HepG2 (cell line): ENCODE data around the gene YWHAE. TPM values are rescaled to one million over a fixed set of nuclear protein-coding genes. Genes with fewer than 3 reads are reported as not detected.

ENCODE experiments used
- ATAC-seq: fragments of 200-7000 bp; cut with Tn5 transposase; 3 replicates; pipeline ENCODE4 v1.9.1; 2020; ENCODE audit warnings: mild to moderate bottlenecking, moderate library complexity
- BruUV-seq: library from RNA; stranded (reverse); fragments of 400-500 nt; replicated peaks from 2 replicates; lab custom pipeline; 2021; lab: Mats Ljungman, UMichigan
- CTCF ChIA-PET: fragments of 300-600 bp; formaldehyde crosslinking; extraction: SDS; loops from one replicate; lab custom pipeline; 2021; ENCODE audit warnings: low total read pairs, inconsistent platforms, low intra/inter-chr PET ratio; lab: Yijun Ruan, JAX
- POLR2A ChIA-PET: fragments of 350-600 bp; sonication (Branson Sonifier 250); formaldehyde crosslinking; loops from one replicate; lab custom pipeline; 2020; ENCODE audit warnings: antibody characterized with exemption, inconsistent platforms; lab: Yijun Ruan, JAX
- DNase-seq: peaks from one replicate; pipeline ENCODE4 v3.0.0-alpha.2; 2015; ENCODE audit warnings: low spot score
- FAIRE-seq: peaks from 3 replicates; lab custom pipeline; 2011; peaks lifted over from hg19 to GRCh38; lab: Jason Lieb, UNC
- H2AFZ ChIP-seq: one replicate; pipeline ENCODE4 v1.6.1; 2011; ENCODE audit warnings: low read length, inconsistent platforms
- H3K27ac ChIP-seq: fragments of 300-600 bp; 3 replicates; pipeline ENCODE4 v1.8.0; 2011; ENCODE audit warnings: mixed run types, mild to moderate bottlenecking, mixed read lengths, low read length, inconsistent platforms; ENCODE audit not compliant: insufficient read depth; ENCODE audit errors: extremely low read length
- H3K27me3 ChIP-seq, 2 experiments: fragments of 200-600 bp in 1 of 2; 2 replicates in 1 of 2; 3 replicates in 1 of 2; pipeline versions ENCODE4 v1.6.0 to v1.8.0; 2011; ENCODE audit warnings: low read length in 2 of 2, mild to moderate bottlenecking in 2 of 2, moderate library complexity in 2 of 2, inconsistent platforms in 1 of 2; ENCODE audit not compliant: insufficient read depth in 2 of 2, control insufficient read depth in 1 of 2
- H3K36me3 ChIP-seq, 2 experiments: fragments of 200-600 bp in 1 of 2; replicated peaks in 1 of 2; 2 replicates in 1 of 2; 3 replicates in 1 of 2; pipeline versions ENCODE4 v1.5.1 to v1.8.0; 2011; ENCODE audit warnings: low read length in 2 of 2, inconsistent platforms in 1 of 2; ENCODE audit not compliant: insufficient read depth in 2 of 2, control insufficient read depth in 1 of 2
- H3K4me1 ChIP-seq: 2 replicates; pipeline ENCODE4 v1.5.1; 2012; ENCODE audit warnings: low read length, inconsistent platforms; ENCODE audit not compliant: insufficient read depth
- H3K4me2 ChIP-seq: 2 replicates; pipeline ENCODE4 v1.6.0; 2011; ENCODE audit warnings: low read depth, low read length, inconsistent platforms
- H3K4me3 ChIP-seq, 3 experiments: fragments of 200-600 bp in 1 of 3; sonication (generic), shearing (Covaris generic) in 1 of 3; replicated peaks in 1 of 3; 2 replicates each; pipeline ENCODE4 v1.5.1; 2011 to 2016; ENCODE audit warnings: low read length in 3 of 3, inconsistent platforms in 2 of 3, low read depth in 2 of 3, mild to moderate bottlenecking in 2 of 3, control low read depth in 1 of 3, mixed read lengths in 1 of 3; ENCODE audit not compliant: insufficient read depth in 1 of 3
- H3K79me2 ChIP-seq: one replicate; pipeline ENCODE4 v1.6.1; 2011; ENCODE audit warnings: low read length, inconsistent platforms; ENCODE audit not compliant: insufficient read depth
- H3K9ac ChIP-seq: 2 replicates; pipeline ENCODE4 v1.6.0; 2011; ENCODE audit warnings: mild to moderate bottlenecking, low read depth, low read length, inconsistent platforms; ENCODE audit not compliant: insufficient read depth
- H3K9me3 ChIP-seq: 2 replicates; pipeline ENCODE4 v1.5.1; 2012; ENCODE audit warnings: mild to moderate bottlenecking, low read length
- H4K20me1 ChIP-seq: 2 replicates; pipeline ENCODE4 v1.6.0; 2011; ENCODE audit warnings: inconsistent platforms, mild to moderate bottlenecking, low read length, moderate library complexity; ENCODE audit not compliant: insufficient read depth
- AKAP8 ChIP-seq: sonication (generic); formaldehyde crosslinking; IDR thresholded peaks from 2 replicates; pipeline ENCODE4 v1.5.1; 2020; ENCODE audit warnings: mild to moderate bottlenecking, missing genetic modification reagents
- CSRNP2 ChIP-seq: sonication (generic); formaldehyde crosslinking; conservative IDR thresholded peaks from 2 replicates; pipeline ENCODE4 v1.8.0; 2022; ENCODE audit warnings: low read depth, missing genetic modification reagents
- FOSL1 ChIP-seq: sonication (generic); formaldehyde crosslinking; IDR thresholded peaks from 2 replicates; pipeline ENCODE4 v1.9.0; 2021; ENCODE audit warnings: missing genetic modification reagents, borderline replicate concordance
- KLF15 ChIP-seq: sonication (generic); formaldehyde crosslinking; IDR thresholded peaks from 2 replicates; pipeline ENCODE4 v1.8.1; 2023; ENCODE audit warnings: borderline replicate concordance, mild to moderate bottlenecking, inconsistent platforms, missing genetic modification reagents, mixed read lengths
- MAFG ChIP-seq: sonication (generic); formaldehyde crosslinking; IDR thresholded peaks from 2 replicates; pipeline ENCODE4 v1.5.1; 2020; ENCODE audit warnings: mild to moderate bottlenecking, missing genetic modification reagents
- NKX3-1 ChIP-seq: sonication (generic); formaldehyde crosslinking; IDR thresholded peaks from 2 replicates; pipeline ENCODE4 v1.5.0; 2020; ENCODE audit warnings: missing genetic modification reagents
- PAX8 ChIP-seq: sonication (generic); formaldehyde crosslinking; IDR thresholded peaks from 2 replicates; pipeline ENCODE4 v1.8.0; 2022; ENCODE audit warnings: mild to moderate bottlenecking, missing genetic modification reagents, borderline replicate concordance
- SRF ChIP-seq: IDR thresholded peaks from 2 replicates; pipeline ENCODE4 v1.6.1; 2011; ENCODE audit warnings: mild to moderate bottlenecking, low read depth, low read length, moderate library complexity
- ZEB1 ChIP-seq: IDR thresholded peaks from 2 replicates; pipeline ENCODE4 v1.6.1; 2012; ENCODE audit warnings: mild to moderate bottlenecking, low read depth, inconsistent platforms; ENCODE audit not compliant: insufficient replicate concordance
- ZNF350 ChIP-seq: sonication (generic); formaldehyde crosslinking; IDR thresholded peaks from 2 replicates; pipeline ENCODE4 v1.4.0; 2020; ENCODE audit warnings: mild to moderate bottlenecking, low read depth, missing genetic modification reagents, borderline replicate concordance
- ZNF784 ChIP-seq: sonication (generic); formaldehyde crosslinking; IDR thresholded peaks from 2 replicates; pipeline ENCODE4 v1.5.1; 2020; ENCODE audit warnings: missing genetic modification reagents, mild to moderate bottlenecking, borderline replicate concordance
- WGBS: methylation state at CpG from one replicate; pipeline ENCODE4 v1.1.6; 2017; ENCODE audit warnings: low lambda C conversion rate; 5-methylcytosine and 5-hydroxymethylcytosine counted together
- in situ Hi-C: cut with HindIII; loops from 2 replicates; pipeline ENCODE4 v1.10.0; 2017; ENCODE audit warnings: low pct_unique_long_range_greater_than_20kb; ENCODE audit not compliant: extremely low pct_ligation_motif_present
- intact Hi-C: fragments of 100-400 bp; cut with micrococcal nuclease; formaldehyde crosslinking; loops from one replicate; pipeline ENCODE4 v1.10.0; 2022; ENCODE audit not compliant: unreplicated experiment
- polyA plus RNA-seq, 8 experiments: library from polyadenylated mRNA; depleted of rRNA in 3 of 8; stranded (reverse) in 7 of 8; unstranded in 1 of 8; fragments of >200 nt; fragmentation: Illumina TruSeq in 4 of 8; extraction: Trizol in 4 of 8; gene quantifications; 2 replicates each; pipeline versions ENCODE4 v1.2.1 to v1.2.3, GENCODE V29; 2011 to 2016; ENCODE audit warnings: low read depth in 4 of 8, missing spikeins in 1 of 8, mixed read lengths in 1 of 8; ENCODE audit not compliant: insufficient read depth in 1 of 8
- total RNA-seq, 5 experiments: library from RNA; depleted of rRNA; stranded (reverse); fragments of >200 nt; fragmentation: Illumina TruSeq; extraction: Trizol; gene quantifications; 2 replicates each; pipeline ENCODE4 v1.2.3, GENCODE V29; 2016; ENCODE audit warnings: low read depth in 1 of 5
- TF ChIP-seq, protein P1 (sequence below), 2 experiments: sonication (generic) in 1 of 2; formaldehyde crosslinking in 1 of 2; IDR thresholded peaks; 2 replicates each; pipeline versions ENCODE4 v1.5.1 to v1.6.1; 2011 to 2020; ENCODE audit warnings: borderline replicate concordance in 1 of 2, low read depth in 1 of 2, low read length in 1 of 2, mild to moderate bottlenecking in 1 of 2, missing genetic modification reagents in 1 of 2, moderate library complexity in 1 of 2
- TF ChIP-seq, protein P2 (sequence below): sonication (generic); formaldehyde crosslinking; IDR thresholded peaks from 2 replicates; pipeline ENCODE4 v1.8.1; 2023; ENCODE audit warnings: mild to moderate bottlenecking, moderate library complexity, missing genetic modification reagents
- TF ChIP-seq, protein P3 (sequence below): sonication (generic); formaldehyde crosslinking; IDR thresholded peaks from 2 replicates; pipeline ENCODE4 v1.9.0; 2021; ENCODE audit warnings: missing genetic modification reagents, mild to moderate bottlenecking, borderline replicate concordance

The YWHAE gene
- total and polyA plus RNA-seq, 2 of the 13 experiments (the other 11 are each of a cell fraction or from before 2014, with no cell fraction given) = 256 to 335 TPM

GRCh38 chr17:1420163-1420562, 20.1 kb upstream of the YWHAE start:
- Histone ChIP-seq H3K36me3 (peaks cover 6 to 35% of the 10 kb centered on the region in 2 experiments; a peak in 4 of 5 replicates), H3K27me3 (no peaks in the 10 kb centered on the region), H3K79me2 (peaks cover 4% of the 10 kb centered on the region), H3K9ac (no peak overlapping the region), H3K9me3 (no peaks in the 10 kb centered on the region), H3K27ac (no peak overlapping the region), H4K20me1 (no peaks in the 10 kb centered on the region), H3K4me1 (no peaks in the 10 kb centered on the region), H3K4me3 (no peak overlapping the region), H3K4me2 (no peak overlapping the region), H2AFZ (no peak overlapping the region)
- no peak for FAIRE-seq
- ChIA-PET POLR2A (no interaction called here), CTCF (no interaction called here)
- 96% methylated on average over 11 of the region's 11 CpGs for WGBS
- DNase-seq = no peak
- intact Hi-C loops (no loop called here), in situ Hi-C loops (no loop called here)
- no TSS peak for BruUV-seq
- no peak for ATAC-seq
- no peak for TF ChIP-seq KLF15 (CRISPR knock-in tag)
- TF ChIP-seq CSRNP2 = no peak
- no peak for TF ChIP-seq PAX8
- TF ChIP-seq ZEB1 = no peak
- no peak for TF ChIP-seq SRF
- TF ChIP-seq, protein P1, sequence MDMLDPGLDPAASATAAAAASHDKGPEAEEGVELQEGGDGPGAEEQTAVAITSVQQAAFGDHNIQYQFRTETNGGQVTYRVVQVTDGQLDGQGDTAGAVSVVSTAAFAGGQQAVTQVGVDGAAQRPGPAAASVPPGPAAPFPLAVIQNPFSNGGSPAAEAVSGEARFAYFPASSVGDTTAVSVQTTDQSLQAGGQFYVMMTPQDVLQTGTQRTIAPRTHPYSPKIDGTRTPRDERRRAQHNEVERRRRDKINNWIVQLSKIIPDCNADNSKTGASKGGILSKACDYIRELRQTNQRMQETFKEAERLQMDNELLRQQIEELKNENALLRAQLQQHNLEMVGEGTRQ (IDR thresholded peaks at IDR 0.05; ENCODE audit: low read depth, low read length) = no peak
- TF ChIP-seq, protein P1 (CRISPR knock-in tag; IDR thresholded peaks at IDR 0.05; ENCODE audit: borderline replicate concordance) = no peak
- no peak for TF ChIP-seq ZNF784 (CRISPR knock-in tag)
- TF ChIP-seq, protein P2, sequence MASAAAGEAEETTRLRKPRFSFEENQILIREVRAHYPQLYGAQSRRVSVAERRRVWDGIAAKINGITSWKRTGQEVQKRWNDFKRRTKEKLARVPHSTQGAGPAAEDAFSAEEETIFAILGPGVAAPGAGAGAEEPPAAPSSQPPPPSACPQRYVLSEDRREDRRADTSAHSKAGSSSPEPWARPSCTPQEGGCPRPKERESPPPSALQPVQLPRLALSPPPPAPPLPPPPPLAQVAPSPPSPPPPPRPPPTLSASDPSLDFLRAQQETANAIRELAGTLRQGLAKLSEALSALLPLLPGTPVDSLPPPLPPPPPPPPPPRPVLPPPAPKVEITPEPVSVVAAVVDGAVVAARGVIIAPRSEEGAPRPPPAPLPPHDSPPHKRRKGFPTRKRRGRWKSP (CRISPR knock-in tag) = no peak
- TF ChIP-seq, protein P3, sequence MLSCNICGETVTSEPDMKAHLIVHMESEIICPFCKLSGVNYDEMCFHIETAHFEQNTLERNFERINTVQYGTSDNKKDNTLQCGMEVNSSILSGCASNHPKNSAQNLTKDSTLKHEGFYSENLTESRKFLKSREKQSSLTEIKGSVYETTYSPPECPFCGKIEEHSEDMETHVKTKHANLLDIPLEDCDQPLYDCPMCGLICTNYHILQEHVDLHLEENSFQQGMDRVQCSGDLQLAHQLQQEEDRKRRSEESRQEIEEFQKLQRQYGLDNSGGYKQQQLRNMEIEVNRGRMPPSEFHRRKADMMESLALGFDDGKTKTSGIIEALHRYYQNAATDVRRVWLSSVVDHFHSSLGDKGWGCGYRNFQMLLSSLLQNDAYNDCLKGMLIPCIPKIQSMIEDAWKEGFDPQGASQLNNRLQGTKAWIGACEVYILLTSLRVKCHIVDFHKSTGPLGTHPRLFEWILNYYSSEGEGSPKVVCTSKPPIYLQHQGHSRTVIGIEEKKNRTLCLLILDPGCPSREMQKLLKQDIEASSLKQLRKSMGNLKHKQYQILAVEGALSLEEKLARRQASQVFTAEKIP (CRISPR knock-in tag) = no peak
- no peak for TF ChIP-seq FOSL1 (CRISPR knock-in tag)
- no peak for TF ChIP-seq AKAP8 (CRISPR knock-in tag)
- no peak for TF ChIP-seq NKX3-1 (CRISPR knock-in tag)
- no peak for TF ChIP-seq ZNF350
- TF ChIP-seq MAFG = no peak
